Naive thymus-derived CD4-positive, alpha-beta T cell (primary cell): ENCODE measurements around the gene MFNG. TPM values are rescaled to one million over a fixed set of nuclear protein-coding genes. Genes with fewer than 3 reads are reported as not detected.

Experiments used
- ATAC-seq: fragments of 150-1000 bp; cut with Tn5 transposase; 2 replicates; pipeline ENCODE4 v1.10.0; 2021; ENCODE audit warnings: mild to moderate bottlenecking, moderate library complexity
- CTCF ChIA-PET: fragments of 350-600 bp; sonication (Branson Sonifier 250); formaldehyde crosslinking; loops from one replicate; lab custom pipeline; 2021; ENCODE audit warnings: antibody characterized with exemption; lab: Charles Lee
- POLR2A ChIA-PET: fragments of 350-600 bp; sonication (Branson Sonifier 250); formaldehyde crosslinking; loops from one replicate; lab custom pipeline; 2021; ENCODE audit warnings: antibody characterized with exemption, inconsistent platforms; lab: Charles Lee
- DNase-seq, 9 donors: peaks; one replicate each; pipeline versions ENCODE4 v3.0.0 to v3.0.0-alpha.2; 2020 to 2022; ENCODE audit warnings: mixed read lengths in 1 of 9
- H3K27ac ChIP-seq: one replicate; pipeline ENCODE4 v1.7.0; 2013; ENCODE audit warnings: mild to moderate bottlenecking, low read depth, low read length, moderate library complexity
- H3K27me3 ChIP-seq, 2 donors: one replicate each; pipeline ENCODE4 v1.7.0; 2013; ENCODE audit warnings: low read length in 2 of 2, mild to moderate bottlenecking in 2 of 2, moderate library complexity in 2 of 2; ENCODE audit not compliant: control insufficient read depth in 2 of 2, insufficient read depth in 2 of 2
- H3K36me3 ChIP-seq, 3 experiments: 1 replicate in 2 of 3; 2 replicates in 1 of 3; pipeline ENCODE4 v1.7.0; 2013; ENCODE audit warnings: low read length in 3 of 3, mild to moderate bottlenecking in 3 of 3, moderate library complexity in 1 of 3; ENCODE audit not compliant: insufficient read depth in 3 of 3, control insufficient read depth in 2 of 3
- H3K4me1 ChIP-seq, 2 donors: one replicate each; pipeline ENCODE4 v1.7.0; 2013; ENCODE audit warnings: low read length in 2 of 2, mild to moderate bottlenecking in 2 of 2, moderate library complexity in 1 of 2; ENCODE audit not compliant: control insufficient read depth in 2 of 2, insufficient read depth in 2 of 2
- H3K4me3 ChIP-seq: 2 replicates; pipeline ENCODE4 v1.7.0; 2013; ENCODE audit warnings: mild to moderate bottlenecking, low read length
- H3K9me3 ChIP-seq, 3 experiments: 1 replicate in 2 of 3; 2 replicates in 1 of 3; pipeline ENCODE4 v1.7.0; 2013; ENCODE audit warnings: low read length in 3 of 3; ENCODE audit not compliant: control insufficient read depth in 2 of 3
- H3K27ac Mint-ChIP-seq, 9 donors: one replicate each; pipeline ENCODE4 v1.8.0; 2020 to 2022; ENCODE audit warnings: mixed read lengths in 9 of 9, mild to moderate bottlenecking in 8 of 9, moderate library complexity in 5 of 9, inconsistent platforms in 2 of 9
- H3K27me3 Mint-ChIP-seq, 5 donors: one replicate each; pipeline ENCODE4 v1.8.0; 2021 to 2022; ENCODE audit warnings: mixed read lengths in 5 of 5, mild to moderate bottlenecking in 1 of 5
- H3K36me3 Mint-ChIP-seq, 5 donors: one replicate each; pipeline ENCODE4 v1.8.0; 2020 to 2022; ENCODE audit warnings: mixed read lengths in 5 of 5, mild to moderate bottlenecking in 3 of 5, inconsistent platforms in 1 of 5
- H3K4me1 Mint-ChIP-seq, 7 donors: one replicate each; pipeline ENCODE4 v1.8.0; 2020 to 2022; ENCODE audit warnings: mixed read lengths in 7 of 7, mild to moderate bottlenecking in 3 of 7, inconsistent platforms in 1 of 7
- H3K4me3 Mint-ChIP-seq, 10 donors: one replicate each; pipeline ENCODE4 v1.8.0; 2020 to 2022; ENCODE audit warnings: mild to moderate bottlenecking in 10 of 10, mixed read lengths in 10 of 10, moderate library complexity in 6 of 10, inconsistent platforms in 2 of 10
- H3K9me3 Mint-ChIP-seq, 11 donors: one replicate each; pipeline ENCODE4 v1.8.0; 2020 to 2022; ENCODE audit warnings: mixed read lengths in 11 of 11, mild to moderate bottlenecking in 4 of 11, inconsistent platforms in 1 of 11, moderate library complexity in 1 of 11
- intact Hi-C, 2 donors: fragments of 100-400 bp; cut with micrococcal nuclease; formaldehyde crosslinking; loops; one replicate each; pipeline ENCODE4 v1.15.1; 2023
- polyA plus RNA-seq, 2 donors: library from polyadenylated mRNA; unstranded; fragments of 300-500 nt; fragmentation: Illumina TruSeq; gene quantifications; one replicate each; pipeline ENCODE4 v1.2.3, GENCODE V29; 2021
- total RNA-seq, 6 experiments: library from RNA in 5 of 6; stranded (reverse) in 5 of 6; gene quantifications; 1 replicate in 5 of 6; 2 replicates in 1 of 6; pipeline ENCODE4 v1.2.3 and lab custom pipeline; 2021 to 2026

MFNG gene
- total and polyA plus RNA-seq, 7 experiments from 2014 or later = 146 to 449 (median 216) TPM

DNA sequence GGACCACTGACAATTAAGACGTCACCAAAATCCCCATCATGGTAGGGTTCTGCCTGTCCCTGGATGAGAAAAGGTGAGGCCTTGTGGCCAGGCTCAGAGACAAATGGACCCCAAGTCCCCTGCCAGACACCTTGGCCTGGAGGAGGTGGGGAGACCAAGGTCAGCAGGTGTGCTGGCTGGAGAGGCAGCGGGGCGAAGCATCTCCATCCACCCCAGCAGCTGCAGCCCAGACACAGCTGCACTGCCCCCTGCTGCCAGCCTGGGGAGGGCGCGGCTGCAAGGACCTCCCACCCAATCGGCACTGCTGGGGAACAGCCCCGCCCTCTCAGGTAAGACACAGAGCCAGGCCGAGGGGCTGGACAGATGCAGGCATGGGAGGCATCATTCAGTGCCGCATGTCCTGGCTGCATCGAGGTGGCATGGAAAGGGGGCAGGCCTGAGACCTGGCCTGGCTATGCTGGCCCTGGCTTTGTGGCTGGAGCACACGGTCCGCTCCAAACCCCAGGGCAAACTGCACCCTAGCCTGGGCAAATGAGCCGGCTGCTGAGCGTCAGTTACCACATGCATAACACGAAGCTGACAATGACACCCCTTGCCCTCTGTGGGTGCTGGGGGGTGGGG lies 12.2 kb upstream of the MFNG start:
- Mint-ChIP-seq H3K4me1 (peaks cover 17 to 35% (median 28%) of the 10 kb centered on the region in 7 donors), H3K27me3 (peaks cover 0 to 5% (median 0%) of the 10 kb centered on the region in 5 donors), H3K27ac (no peak overlapping the region), H3K36me3 (no peaks in the 10 kb centered on the region), H3K9me3 (no peaks in the 10 kb centered on the region), H3K4me3 (no peak overlapping the region)
- Histone ChIP-seq H3K9me3 (no peaks in the 10 kb centered on the region), H3K4me1 (peaks cover 4 to 21% of the 10 kb centered on the region in 2 donors), H3K36me3 (no peaks in the 10 kb centered on the region), H3K27ac (no peak overlapping the region), H3K27me3 (no peaks in the 10 kb centered on the region), H3K4me3 (no peak overlapping the region)
- POLR2A ChIA-PET = interaction anchor here (0.7 to 5.4 kb wide), 5 partner anchors 11 to 27 kb away, joined by 3 to 37 read pairs (median 4); partner anchors contain the start of gene MFNG
- ATAC-seq (peak; percentile 94), DNase-seq (peak; percentile 51 to 80 (median 72))
- intact Hi-C loops = loop anchor here in 1 of 2 donors (1.0 kb wide), 5 partner anchors 14 to 231 kb away; no protein-coding TSS in a partner anchor
- CTCF ChIA-PET = interaction anchor here (0.7 to 4.8 kb wide), 8 partner anchors 9 to 69 kb away, joined by 3 to 45 read pairs (median 6); partner anchors contain the start of gene MFNG

DNA sequence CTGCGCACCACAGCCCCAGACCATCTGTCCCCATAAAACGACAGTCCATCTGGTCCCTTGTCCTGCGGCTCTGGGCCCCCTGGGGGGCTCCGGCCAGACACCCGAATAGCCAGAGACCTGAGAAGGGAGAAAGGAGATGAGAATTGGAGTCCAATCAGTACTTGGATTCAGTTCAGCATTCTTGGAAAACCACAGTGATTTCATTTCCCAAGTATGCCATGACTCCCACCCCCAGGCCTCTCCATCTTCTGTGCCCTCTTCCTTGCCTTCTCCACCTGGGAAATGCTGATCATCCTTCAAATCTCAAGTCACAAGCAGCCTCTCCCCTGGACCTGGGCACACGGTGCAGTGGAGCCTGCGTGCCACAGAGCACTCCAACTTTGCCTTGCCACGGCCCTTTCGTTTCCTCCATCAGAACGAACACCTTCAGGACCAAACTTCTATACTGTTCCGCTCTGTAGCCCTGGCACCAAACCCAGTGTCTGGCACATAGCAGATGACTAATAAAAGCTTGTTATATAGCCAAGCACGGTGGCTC lies 10.9 kb upstream of the MFNG start:
- H3K27ac ChIP-seq = no peak overlapping the region
- no peak overlapping the region for H3K4me3 ChIP-seq
- DNase-seq (no peak), ATAC-seq (no peak)
- H3K36me3 ChIP-seq = no peaks in the 10 kb centered on the region
- H3K27me3 Mint-ChIP-seq = peaks cover 0 to 5% (median 0%) of the 10 kb centered on the region in 5 donors
- no peaks in the 10 kb centered on the region for H3K9me3 ChIP-seq
- no peaks in the 10 kb centered on the region for H3K9me3 Mint-ChIP-seq
- H3K36me3 Mint-ChIP-seq = no peaks in the 10 kb centered on the region
- H3K4me1 ChIP-seq = peaks cover 4 to 26% of the 10 kb centered on the region in 2 donors
- POLR2A ChIA-PET = interaction anchor here (1.1 to 5.4 kb wide), 2 partner anchors 11 to 13 kb away, joined by 3 to 37 read pairs; partner anchors contain the start of gene MFNG
- intact Hi-C loops = no loop called here
- CTCF ChIA-PET = interaction anchor here (0.8 to 4.8 kb wide), 4 partner anchors 11 to 179 kb away, joined by 3 to 45 read pairs (median 8); partner anchors contain the start of gene MFNG
- peak overlapping the region in 1 of 9 donors; percentile 21 for H3K27ac Mint-ChIP-seq
- H3K27me3 ChIP-seq = no peaks in the 10 kb centered on the region
- H3K4me1 Mint-ChIP-seq = peaks cover 21 to 38% (median 33%) of the 10 kb centered on the region in 7 donors
- peak overlapping the region in 1 of 10 donors; percentile 29 for H3K4me3 Mint-ChIP-seq

- peaks cover 19 to 36% (median 29%) of the 10 kb centered on the region in 7 donors for H3K4me1 Mint-ChIP-seq
- intact Hi-C loops = no loop called here
- no peaks in the 10 kb centered on the region for H3K9me3 Mint-ChIP-seq
- ChIA-PET CTCF (interaction anchor here (1.9 to 4.8 kb wide), 2 partner anchors 24 to 179 kb away, joined by 5 to 45 read pairs; no protein-coding TSS in a partner anchor), POLR2A (interaction anchor here (5.4 kb wide), 1 partner anchor 11 kb away, joined by 37 read pairs; the partner anchor contains the start of gene MFNG)
- no peaks in the 10 kb centered on the region for H3K36me3 ChIP-seq
- no peaks in the 10 kb centered on the region for H3K36me3 Mint-ChIP-seq
- no peak overlapping the region for H3K27ac ChIP-seq
- H3K27ac Mint-ChIP-seq = no peak overlapping the region
- no peak overlapping the region for H3K4me3 Mint-ChIP-seq
- peaks cover 4 to 22% of the 10 kb centered on the region in 2 donors for H3K4me1 ChIP-seq
- no peak overlapping the region for H3K4me3 ChIP-seq
- ATAC-seq (no peak), DNase-seq (no peak)
- H3K9me3 ChIP-seq = no peaks in the 10 kb centered on the region
- H3K27me3 ChIP-seq = no peaks in the 10 kb centered on the region
- peaks cover 0 to 5% (median 0%) of the 10 kb centered on the region in 5 donors for H3K27me3 Mint-ChIP-seq
These were observed 10.5 kb upstream of the MFNG start for GRCh38 chr22:37496651-37497050.

- intact Hi-C loops = loop anchor here in 1 of 2 donors (1.0 kb wide), 1 partner anchor 22 kb away; no protein-coding TSS in a partner anchor
- DNase-seq (no peak), ATAC-seq (no peak)
- Histone ChIP-seq H3K9me3 (no peaks in the 10 kb centered on the region), H3K4me1 (peaks cover 4 to 19% of the 10 kb centered on the region in 2 donors), H3K27ac (no peak overlapping the region), H3K4me3 (no peak overlapping the region), H3K36me3 (no peaks in the 10 kb centered on the region), H3K27me3 (no peaks in the 10 kb centered on the region)
- ChIA-PET POLR2A (interaction anchor here (0.6 to 0.9 kb wide), 2 partner anchors 9 to 256 kb away, joined by 3 to 5 read pairs; no protein-coding TSS in a partner anchor), CTCF (interaction anchor here (1.5 to 3.0 kb wide), 4 partner anchors 10 to 233 kb away, joined by 3 to 35 read pairs (median 8); no protein-coding TSS in a partner anchor)
- H3K27me3 Mint-ChIP-seq = peaks cover 0 to 3% (median 0%) of the 10 kb centered on the region in 5 donors
- peaks cover 19 to 53% (median 40%) of the 10 kb centered on the region in 7 donors for H3K4me1 Mint-ChIP-seq
- no peaks in the 10 kb centered on the region for H3K36me3 Mint-ChIP-seq
- H3K4me3 Mint-ChIP-seq = no peak overlapping the region
- no peaks in the 10 kb centered on the region for H3K9me3 Mint-ChIP-seq
- peak overlapping the region in 2 of 9 donors; percentile 55 to 78 for H3K27ac Mint-ChIP-seq
These were observed 7.8 kb upstream of the MFNG start for GRCh38 chr22:37493979-37494378.

DNA sequence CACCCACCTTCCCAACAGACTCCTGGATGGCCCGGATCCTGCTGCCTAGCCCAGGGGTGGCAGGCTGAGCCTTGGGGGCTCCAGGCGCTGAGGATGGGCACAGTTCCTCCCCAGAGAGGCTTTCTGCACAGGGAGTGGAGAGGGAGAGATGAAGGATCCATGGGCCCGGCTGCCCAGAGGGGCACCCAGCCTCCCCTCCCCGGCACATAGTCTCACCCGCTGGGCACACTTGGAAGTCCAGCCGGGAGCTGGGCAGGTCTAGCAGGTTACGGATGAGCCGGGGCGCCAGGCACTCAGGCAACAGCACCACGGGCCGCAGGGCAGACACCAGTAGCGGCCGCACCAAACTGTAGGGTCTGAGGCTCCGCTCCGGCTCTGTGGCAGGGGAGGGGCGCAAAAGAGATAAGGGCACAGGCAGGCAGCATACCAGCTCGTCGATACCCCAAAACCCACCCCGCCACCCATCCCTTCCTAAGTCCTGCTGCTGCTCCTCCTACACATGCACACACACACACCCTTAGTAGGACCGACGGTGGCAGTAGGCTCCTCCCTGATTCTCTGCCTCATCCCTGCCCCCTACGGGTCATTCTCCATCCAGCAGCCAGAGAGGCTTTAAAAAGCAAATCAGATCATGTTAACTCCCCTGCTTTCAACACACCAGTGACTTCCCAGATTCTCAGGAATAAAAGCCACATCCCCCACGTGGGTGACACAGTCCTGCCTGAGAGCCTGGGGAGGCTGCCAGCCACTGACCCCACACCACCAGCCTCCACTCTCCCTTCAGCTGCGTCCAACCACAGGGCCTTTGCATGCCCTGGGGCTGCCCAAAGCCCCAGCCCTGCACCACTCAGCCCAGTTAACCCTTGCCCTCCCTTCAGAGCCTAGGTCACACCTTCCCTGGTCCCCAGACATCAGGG lies 6.5 kb upstream of the MFNG start:
- H3K4me1 Mint-ChIP-seq = peaks cover 23 to 56% (median 45%) of the 10 kb centered on the region in 7 donors
- ATAC-seq (peak; percentile 91), DNase-seq (peak in 8 of 9 donors; percentile 36 to 59 (median 52))
- intact Hi-C loops = loop anchor here in 1 of 2 donors (1.0 kb wide), 1 partner anchor 20 kb away; no protein-coding TSS in a partner anchor
- CTCF ChIA-PET = interaction anchor here (0.8 to 3.0 kb wide), 8 partner anchors 9 to 232 kb away, joined by 3 to 35 read pairs (median 4); no protein-coding TSS in a partner anchor
- Histone ChIP-seq H3K27ac (no peak overlapping the region), H3K4me1 (peaks cover under 1 to 24% of the 10 kb centered on the region in 2 donors), H3K4me3 (no peak overlapping the region), H3K36me3 (no peaks in the 10 kb centered on the region), H3K27me3 (no peaks in the 10 kb centered on the region), H3K9me3 (no peaks in the 10 kb centered on the region)
- H3K27ac Mint-ChIP-seq = peak overlapping the region in 8 of 9 donors; percentile 34 to 84 (median 63)
- H3K36me3 Mint-ChIP-seq = no peaks in the 10 kb centered on the region
- POLR2A ChIA-PET = interaction anchor here (0.7 kb wide), 1 partner anchor 216 kb away, joined by 3 read pairs; no protein-coding TSS in a partner anchor
- H3K4me3 Mint-ChIP-seq = peak overlapping the region in 3 of 10 donors; percentile 10 to 21 (median 19)
- peaks cover 0 to 1% (median 0%) of the 10 kb centered on the region in 5 donors for H3K27me3 Mint-ChIP-seq
- no peaks in the 10 kb centered on the region for H3K9me3 Mint-ChIP-seq
